K562 (cell line): ENCODE measurements around the gene SPRY2.

Experiments
- BHLHE40 ChIP-seq: IDR thresholded peaks from 2 replicates; pipeline ENCODE4 v1.6.1; 2011; ENCODE audit warnings: low read length, improper control_type of control experiment
- CTCF ChIP-seq, 3 experiments: IDR thresholded peaks in 2 of 3; conservative IDR thresholded peaks in 1 of 3; 2 replicates each; pipeline ENCODE4 v1.5.1; 2011 to 2012; ENCODE audit warnings: low read length in 3 of 3, mild to moderate bottlenecking in 3 of 3, control low read depth in 2 of 3, improper control_type of control experiment in 1 of 3, inconsistent platforms in 1 of 3, low read depth in 1 of 3, mixed read lengths in 1 of 3, moderate library complexity in 1 of 3; ENCODE audit not compliant: insufficient read depth in 2 of 3
- E2F5 ChIP-seq: sonication (generic); formaldehyde crosslinking; IDR thresholded peaks from 2 replicates; pipeline ENCODE4 v1.8.0; 2022; ENCODE audit warnings: mild to moderate bottlenecking, missing genetic modification reagents
- FOXK1 ChIP-seq: sonication (generic); formaldehyde crosslinking; IDR thresholded peaks from 2 replicates; pipeline ENCODE4 v1.8.0; 2022; ENCODE audit warnings: missing genetic modification reagents, mild to moderate bottlenecking, borderline replicate concordance
- HNRNPLL ChIP-seq: fragments of 200-400 bp; formaldehyde crosslinking; IDR thresholded peaks from 2 replicates; pipeline ENCODE4 v1.6.1; 2017; ENCODE audit warnings: low read length, low read depth, mild to moderate bottlenecking; ENCODE audit not compliant: poor library complexity, severe bottlenecking
- TAF1 ChIP-seq: IDR thresholded peaks from 2 replicates; pipeline ENCODE4 v1.6.1; 2011; ENCODE audit warnings: mild to moderate bottlenecking, low read length, moderate library complexity; ENCODE audit not compliant: insufficient read depth, control insufficient read depth, severe bottlenecking; ENCODE audit errors: extremely low read depth

- TF ChIP-seq E2F5 (CRISPR knock-in tag) (no peak), BHLHE40 (no peak), CTCF (IDR thresholded peaks at IDR 0.05 in 2 of 3, conservative IDR thresholded peaks at IDR 0.05 in 1 of 3; ENCODE audit: insufficient read depth in 2 of 3, low read depth in 1 of 3, low read length in 3 of 3) (no peak), FOXK1 (CRISPR knock-in tag) (no peak), TAF1 (no peak), HNRNPLL (no peak)
Observed at GRCh38 chr13:80360453-80360800, 19.5 kb upstream of the SPRY2 start.
